Endodermal cell (in vitro differentiated cells): Measurements from ENCODE around the gene ZNRF3. TPM values are rescaled to one million over a fixed set of nuclear protein-coding genes. Genes with fewer than 3 reads are reported as not detected.

ENCODE experiments used
- DNase-seq: peaks from one replicate; pipeline ENCODE4 v3.0.0-alpha.2; 2017
- H3K27ac ChIP-seq: 2 replicates; pipeline ENCODE4 v1.5.1; 2013; ENCODE audit warnings: mild to moderate bottlenecking, low read depth, low read length, moderate library complexity
- H3K27me3 ChIP-seq: 2 replicates; pipeline ENCODE4 v1.6.1; 2013; ENCODE audit warnings: mild to moderate bottlenecking, low read length, moderate library complexity; ENCODE audit not compliant: insufficient read depth, control insufficient read depth, poor library complexity, severe bottlenecking
- H3K36me3 ChIP-seq: 2 replicates; pipeline ENCODE4 v1.7.0; 2013; ENCODE audit warnings: mild to moderate bottlenecking, low read length, moderate library complexity; ENCODE audit not compliant: control insufficient read depth, insufficient read depth
- H3K4me1 ChIP-seq: one replicate; pipeline ENCODE4 v1.7.0; 2013; ENCODE audit warnings: low read length; ENCODE audit not compliant: control insufficient read depth, insufficient read depth
- H3K4me3 ChIP-seq: 2 replicates; pipeline ENCODE4 v1.5.1; 2013; ENCODE audit warnings: mild to moderate bottlenecking, low read length, moderate library complexity
- H3K9ac ChIP-seq: 2 replicates; pipeline ENCODE4 v1.6.1; 2013; ENCODE audit warnings: mild to moderate bottlenecking, low read length, moderate library complexity; ENCODE audit not compliant: poor library complexity, severe bottlenecking; ENCODE audit errors: extremely low read depth
- H3K9me3 ChIP-seq: 2 replicates; pipeline ENCODE4 v1.6.1; 2013; ENCODE audit warnings: mild to moderate bottlenecking, low read length, moderate library complexity; ENCODE audit not compliant: control insufficient read depth
- H3K27ac Mint-ChIP-seq: 2 replicates; pipeline ENCODE4 v1.8.0; 2020; ENCODE audit warnings: mixed read lengths
- H3K27me3 Mint-ChIP-seq: 2 replicates; pipeline ENCODE4 v1.8.0; 2021; ENCODE audit warnings: mild to moderate bottlenecking, mixed read lengths; ENCODE audit not compliant: insufficient read depth
- H3K36me3 Mint-ChIP-seq: 2 replicates; pipeline ENCODE4 v1.8.0; 2020; ENCODE audit warnings: low read depth, mixed read lengths
- H3K4me1 Mint-ChIP-seq: 2 replicates; pipeline ENCODE4 v1.8.0; 2020; ENCODE audit warnings: mixed read lengths
- H3K4me3 Mint-ChIP-seq: 2 replicates; pipeline ENCODE4 v1.8.0; 2020; ENCODE audit warnings: mild to moderate bottlenecking, moderate library complexity, mixed read lengths
- H3K9me3 Mint-ChIP-seq: 2 replicates; pipeline ENCODE4 v1.8.0; 2020; ENCODE audit warnings: mild to moderate bottlenecking, mixed read lengths
- WGBS, 2 experiments: methylation state at CpG; one replicate each; pipeline versions ENCODE4 v1.1.5 to v1.1.7; 2013; ENCODE audit warnings: missing lambda C conversion rate in 2 of 2, mixed read lengths in 1 of 2; ENCODE audit not compliant: insufficient coverage in 1 of 2, insufficient read length in 1 of 2; 5-methylcytosine and 5-hydroxymethylcytosine counted together
- total RNA-seq, 2 donors: library from RNA; stranded (reverse); fragmentation: NEBNext Ultra II Directional in 1 of 2; extraction: Animal tissue kit (Norgen Biotek cat#: 25700) in 1 of 2; gene quantifications; 2 replicates in 1 of 2; 3 replicates in 1 of 2; pipeline ENCODE4 v1.2.1, GENCODE V29; 2021
- TF ChIP-seq, protein P1 (sequence below): fragments of 200-600 bp; sonication (generic); conservative IDR thresholded peaks from 2 replicates; pipeline ENCODE4 v1.5.0; 2021; ENCODE audit warnings: antibody characterized with exemption, mild to moderate bottlenecking

ZNRF3 gene
- total RNA-seq, 2 donors from 2014 or later: 15.8 to 19.8 TPM

DNA sequence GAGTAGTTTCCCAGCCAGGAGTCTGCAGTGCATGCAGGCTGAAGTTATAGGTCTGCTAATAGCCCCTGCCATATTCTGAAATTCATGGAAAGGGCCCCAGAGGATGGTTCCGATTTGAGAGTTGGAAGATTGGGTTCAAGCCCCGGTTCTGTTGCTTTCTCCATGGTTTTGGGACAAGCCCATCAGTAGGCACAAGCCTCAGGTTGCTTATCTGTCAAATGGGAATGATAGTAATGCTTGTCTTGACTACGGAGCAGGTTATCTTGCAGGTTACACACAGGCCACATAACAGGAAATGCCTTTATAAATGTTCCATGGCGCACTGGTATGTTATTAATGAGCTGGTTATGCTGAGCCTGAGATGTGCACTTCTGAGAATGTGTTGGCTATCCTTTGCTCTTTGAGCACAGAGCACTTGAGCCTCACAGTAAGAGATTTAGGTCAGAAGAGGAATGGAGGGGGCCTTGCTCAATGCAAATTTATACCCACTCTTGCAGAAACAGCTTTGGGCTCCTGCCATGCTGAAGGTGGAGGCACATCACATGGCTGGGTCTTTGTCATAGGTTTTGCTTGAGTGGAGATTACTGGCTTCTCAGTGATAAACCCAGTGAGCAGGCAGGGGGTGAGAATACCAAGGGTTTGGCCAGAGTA lies 47.1 kb downstream of the ZNRF3 start:
- Mint-ChIP-seq H3K4me1 (peaks cover 65% of the 10 kb centered on the region), H3K9me3 (no peaks in the 10 kb centered on the region), H3K4me3 (no peak overlapping the region), H3K36me3 (no peaks in the 10 kb centered on the region), H3K27ac (peak overlapping the region; percentile 18), H3K27me3 (no peaks in the 10 kb centered on the region)
- no peak overlapping the region for H3K27ac ChIP-seq
- no peaks in the 10 kb centered on the region for H3K27me3 ChIP-seq
- peaks cover 50% of the 10 kb centered on the region for H3K4me1 ChIP-seq
- no peaks in the 10 kb centered on the region for H3K9me3 ChIP-seq
- TF ChIP-seq, protein P1, sequence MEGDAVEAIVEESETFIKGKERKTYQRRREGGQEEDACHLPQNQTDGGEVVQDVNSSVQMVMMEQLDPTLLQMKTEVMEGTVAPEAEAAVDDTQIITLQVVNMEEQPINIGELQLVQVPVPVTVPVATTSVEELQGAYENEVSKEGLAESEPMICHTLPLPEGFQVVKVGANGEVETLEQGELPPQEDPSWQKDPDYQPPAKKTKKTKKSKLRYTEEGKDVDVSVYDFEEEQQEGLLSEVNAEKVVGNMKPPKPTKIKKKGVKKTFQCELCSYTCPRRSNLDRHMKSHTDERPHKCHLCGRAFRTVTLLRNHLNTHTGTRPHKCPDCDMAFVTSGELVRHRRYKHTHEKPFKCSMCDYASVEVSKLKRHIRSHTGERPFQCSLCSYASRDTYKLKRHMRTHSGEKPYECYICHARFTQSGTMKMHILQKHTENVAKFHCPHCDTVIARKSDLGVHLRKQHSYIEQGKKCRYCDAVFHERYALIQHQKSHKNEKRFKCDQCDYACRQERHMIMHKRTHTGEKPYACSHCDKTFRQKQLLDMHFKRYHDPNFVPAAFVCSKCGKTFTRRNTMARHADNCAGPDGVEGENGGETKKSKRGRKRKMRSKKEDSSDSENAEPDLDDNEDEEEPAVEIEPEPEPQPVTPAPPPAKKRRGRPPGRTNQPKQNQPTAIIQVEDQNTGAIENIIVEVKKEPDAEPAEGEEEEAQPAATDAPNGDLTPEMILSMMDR: no peak
- DNase-seq: no peak
- H3K36me3 ChIP-seq: no peaks in the 10 kb centered on the region
- 87 to 100% methylated on average over 4 of the region's 4 CpGs for WGBS, 2 experiments
- H3K9ac ChIP-seq: no peak overlapping the region
- no peak overlapping the region for H3K4me3 ChIP-seq

DNA sequence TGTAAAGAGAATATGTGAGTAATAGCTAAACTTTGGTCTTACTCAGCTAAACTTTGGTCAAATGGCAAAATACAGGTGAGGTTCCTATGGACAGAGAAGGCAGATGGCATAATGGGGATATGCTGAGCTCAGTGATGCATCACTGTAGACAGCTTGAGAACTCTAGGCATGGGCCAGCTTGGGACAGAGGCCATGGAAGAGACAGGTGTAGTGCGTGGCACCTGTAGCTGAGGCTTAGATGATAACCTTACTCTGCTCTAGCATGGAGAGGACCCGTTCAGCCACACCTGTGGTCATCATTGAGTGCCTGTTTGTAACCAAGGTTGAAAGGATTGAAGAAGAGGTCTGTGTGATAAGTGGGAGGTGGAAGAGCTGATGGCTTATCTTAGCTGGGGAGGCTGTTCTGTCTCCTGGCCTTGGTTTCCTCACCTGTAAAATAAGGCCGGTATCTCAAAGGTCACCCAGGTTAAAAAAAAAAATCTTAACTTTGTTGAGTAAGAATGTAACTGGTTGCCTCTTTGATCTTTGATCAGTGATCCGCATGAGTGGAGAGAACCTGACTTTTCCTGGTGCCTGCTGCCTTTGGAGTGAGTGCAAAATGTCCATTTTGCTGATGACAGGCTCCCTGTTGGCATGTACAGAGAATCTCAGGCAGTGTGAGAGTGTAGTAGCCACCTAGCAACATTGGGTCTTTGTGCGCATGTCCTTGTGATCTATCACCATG lies 48.6 kb downstream of the ZNRF3 start:
- H3K36me3 ChIP-seq: no peaks in the 10 kb centered on the region
- H3K9ac ChIP-seq: no peak overlapping the region
- no peak for DNase-seq
- H3K27ac ChIP-seq: peak overlapping the region; percentile 26
- TF ChIP-seq, protein P1: no peak
- H3K9me3 ChIP-seq: no peaks in the 10 kb centered on the region
- H3K9me3 Mint-ChIP-seq: no peaks in the 10 kb centered on the region
- H3K27ac Mint-ChIP-seq: no peak overlapping the region
- no peaks in the 10 kb centered on the region for H3K27me3 Mint-ChIP-seq
- H3K4me1 ChIP-seq: peaks cover 45% of the 10 kb centered on the region
- H3K4me3 ChIP-seq: no peak overlapping the region
- 95% methylated on average over 3 to 5 of the region's 5 CpGs for WGBS, 2 experiments
- H3K4me1 Mint-ChIP-seq: peaks cover 61% of the 10 kb centered on the region
- no peaks in the 10 kb centered on the region for H3K36me3 Mint-ChIP-seq
- H3K4me3 Mint-ChIP-seq: no peak overlapping the region
- H3K27me3 ChIP-seq: no peaks in the 10 kb centered on the region

DNA sequence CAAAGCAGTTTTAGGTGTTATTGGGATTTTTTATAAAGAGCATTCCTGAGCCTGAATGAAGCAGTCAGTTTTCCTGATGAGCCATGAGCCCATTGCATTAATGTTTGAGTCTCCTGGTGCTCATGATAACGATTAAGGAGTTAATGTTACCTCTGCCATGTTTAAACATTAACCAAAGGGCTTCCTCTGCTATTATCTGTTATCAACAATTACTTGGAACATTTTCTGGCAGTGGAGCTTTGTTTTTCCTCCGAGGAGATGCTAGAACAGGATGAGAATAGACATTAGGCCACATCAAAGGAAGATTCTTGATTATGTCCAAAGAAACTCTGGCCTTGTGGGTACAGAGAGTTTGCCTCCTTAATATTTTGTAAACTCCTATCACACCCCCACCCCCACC lies 49.9 kb downstream of the ZNRF3 start:
- WGBS, 2 experiments: 67% methylated on average over 1 to 2 of the region's 2 CpGs
- no peak overlapping the region for H3K27ac Mint-ChIP-seq
- peak overlapping the region; percentile 66 for H3K4me3 ChIP-seq
- no peaks in the 10 kb centered on the region for H3K36me3 Mint-ChIP-seq
- no peak overlapping the region for H3K9ac ChIP-seq
- H3K36me3 ChIP-seq: no peaks in the 10 kb centered on the region
- no peaks in the 10 kb centered on the region for H3K27me3 ChIP-seq
- H3K9me3 ChIP-seq: no peaks in the 10 kb centered on the region
- DNase-seq: no peak
- H3K9me3 Mint-ChIP-seq: no peaks in the 10 kb centered on the region
- no peak overlapping the region for H3K4me3 Mint-ChIP-seq
- no peaks in the 10 kb centered on the region for H3K27me3 Mint-ChIP-seq
- H3K4me1 ChIP-seq: peaks cover 45% of the 10 kb centered on the region
- H3K27ac ChIP-seq: no peak overlapping the region
- TF ChIP-seq, protein P1: no peak
- H3K4me1 Mint-ChIP-seq: peaks cover 59% of the 10 kb centered on the region
